HG02678 (cell line): ENCODE results near the gene OVCA2.
A peak's percentile ranks its signal among the peaks of the same experiment; 100 is the strongest.

Experiments
- ATAC-seq: cut with Tn5 transposase; IDR thresholded peaks from one replicate; pipeline ENCODE4 v1.9.1; 2021; ENCODE audit warnings: mild to moderate bottlenecking, moderate library complexity; ENCODE audit not compliant: unreplicated experiment

OVCA2 gene

DNA sequence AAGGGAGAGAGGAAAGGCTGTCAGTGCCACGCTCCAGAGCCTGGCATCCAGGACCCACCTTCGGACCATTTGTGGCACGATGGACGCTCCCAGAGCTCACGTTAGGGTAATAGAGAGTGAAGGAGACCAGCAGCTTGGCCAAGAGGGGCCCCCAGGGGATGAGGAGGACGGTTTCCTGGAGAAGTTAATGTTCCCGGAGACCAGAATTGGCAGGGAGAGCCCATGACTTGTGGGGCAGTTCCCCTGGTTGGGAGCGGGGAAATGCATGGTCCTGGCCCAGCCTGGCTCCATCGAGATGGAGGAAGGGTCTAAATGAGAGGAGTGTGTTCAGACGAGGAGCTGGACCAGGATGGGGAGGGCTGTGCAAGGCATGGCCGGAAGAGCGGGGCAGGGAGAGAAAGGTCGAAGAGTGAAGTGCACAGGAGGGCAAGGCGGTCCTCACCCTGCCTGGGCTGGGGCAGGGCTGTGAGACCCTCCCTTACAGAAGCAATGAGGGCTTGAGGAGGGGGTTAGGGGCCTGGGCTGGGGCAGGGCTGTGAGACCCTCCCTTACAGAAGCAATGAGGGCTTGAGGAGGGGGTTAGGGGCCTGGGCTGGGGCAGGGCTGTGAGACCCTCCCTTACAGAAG, 10.2 kb downstream of the OVCA2 start:
- no peak for ATAC-seq

DNA sequence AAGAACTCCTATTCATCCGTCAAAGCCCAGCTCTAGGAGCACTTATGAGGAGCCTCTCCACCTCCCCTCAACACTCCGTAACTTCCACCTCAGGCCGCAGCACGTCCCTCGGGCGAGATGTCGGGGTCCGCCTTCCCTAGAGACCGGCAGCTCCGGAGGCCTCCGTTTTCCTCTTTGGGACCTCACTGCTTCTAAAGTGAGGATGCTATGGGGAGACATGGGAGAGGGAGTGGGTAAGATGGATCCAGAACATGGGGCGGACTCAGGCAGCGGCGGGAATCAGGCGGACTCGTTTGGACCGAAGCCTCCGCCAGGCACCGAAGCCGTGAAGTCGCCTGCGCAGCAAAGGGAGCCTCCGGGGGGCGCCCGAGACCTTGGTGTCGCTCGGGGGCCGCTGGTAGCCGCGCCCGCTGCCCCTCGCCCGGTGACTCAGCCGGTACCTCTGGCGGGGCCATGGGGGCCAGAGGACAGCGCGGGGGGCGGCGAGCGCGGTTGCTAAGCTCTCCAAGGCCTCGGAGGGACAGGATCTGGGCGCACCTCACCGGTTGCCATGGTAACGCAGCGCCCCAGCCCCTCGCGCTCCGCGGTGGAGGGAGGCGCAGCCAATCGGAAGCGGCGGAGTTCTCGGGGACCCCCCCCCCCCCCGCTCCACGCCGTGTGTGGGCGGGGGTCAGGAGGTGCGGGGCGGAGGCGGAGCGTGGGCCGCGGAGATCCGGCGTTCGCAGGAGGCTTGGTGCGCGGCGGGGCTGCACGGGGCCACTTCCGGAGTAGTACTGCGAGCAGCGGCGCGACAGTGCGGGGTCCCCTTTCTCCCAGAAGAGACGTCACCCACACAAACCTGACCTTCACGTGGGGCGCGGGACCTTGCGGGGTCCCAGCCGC, 11.8 kb downstream of the OVCA2 start:
- no peak for ATAC-seq

DNA sequence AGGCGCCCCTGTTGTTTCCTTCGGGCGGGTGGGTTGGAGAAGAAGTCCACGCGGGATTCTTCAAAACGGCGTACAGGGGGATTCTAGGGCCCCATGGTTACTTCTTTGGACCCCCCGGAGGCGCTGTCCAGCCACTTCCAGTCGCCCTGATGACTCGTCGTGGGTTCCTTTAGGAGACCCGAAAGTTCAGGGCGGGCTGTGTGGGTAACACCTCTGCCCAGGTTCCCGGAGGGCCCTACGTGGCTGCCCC, 12.4 kb downstream of the OVCA2 start:
- no peak for ATAC-seq

DNA sequence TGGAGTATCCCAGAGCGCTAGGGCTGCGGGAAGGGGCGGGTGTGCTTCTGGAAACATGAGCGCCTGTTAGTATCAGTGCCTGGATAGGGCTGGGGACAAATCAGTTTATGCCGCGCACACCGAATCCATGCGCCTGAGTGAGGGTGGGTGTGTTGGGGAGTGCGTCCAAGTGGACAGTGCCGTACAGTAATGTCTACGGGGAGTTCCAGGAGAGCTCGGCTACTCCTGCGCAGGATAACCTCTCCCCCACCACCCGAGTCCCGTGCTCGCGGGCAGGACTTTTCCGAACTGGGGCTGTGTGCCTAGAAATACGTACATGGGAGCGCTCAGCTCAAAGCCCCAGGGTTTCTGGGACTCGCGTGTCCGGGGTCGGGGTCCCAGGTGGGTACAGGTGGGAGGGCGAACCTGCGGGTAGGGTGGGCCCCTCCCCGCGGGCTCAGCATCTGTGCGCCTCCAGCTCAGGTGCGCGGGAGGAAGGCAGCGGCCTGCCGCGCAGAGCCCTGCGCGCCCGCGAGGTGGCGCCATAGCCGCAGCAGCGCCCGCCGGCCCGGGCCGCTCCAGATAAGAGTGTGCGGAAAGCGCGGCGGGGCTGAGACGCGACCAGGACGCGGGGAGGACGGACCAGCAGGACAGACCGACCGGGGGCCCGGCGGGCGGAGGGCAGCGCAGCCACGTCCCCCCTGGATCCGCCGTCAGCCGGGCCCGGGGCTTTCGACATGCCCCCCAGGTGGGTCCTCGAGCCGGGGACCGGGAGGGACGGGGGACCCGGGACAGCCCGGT, 12.9 kb downstream of the OVCA2 start, which contains the start of gene HIC1:
HIC1 (plus strand) TSS at position 592 of the 780 bp plus-strand sequence. CDS start 1,588 bp downstream, outside the sequence.
- ATAC-seq = peak; percentile 30

DNA sequence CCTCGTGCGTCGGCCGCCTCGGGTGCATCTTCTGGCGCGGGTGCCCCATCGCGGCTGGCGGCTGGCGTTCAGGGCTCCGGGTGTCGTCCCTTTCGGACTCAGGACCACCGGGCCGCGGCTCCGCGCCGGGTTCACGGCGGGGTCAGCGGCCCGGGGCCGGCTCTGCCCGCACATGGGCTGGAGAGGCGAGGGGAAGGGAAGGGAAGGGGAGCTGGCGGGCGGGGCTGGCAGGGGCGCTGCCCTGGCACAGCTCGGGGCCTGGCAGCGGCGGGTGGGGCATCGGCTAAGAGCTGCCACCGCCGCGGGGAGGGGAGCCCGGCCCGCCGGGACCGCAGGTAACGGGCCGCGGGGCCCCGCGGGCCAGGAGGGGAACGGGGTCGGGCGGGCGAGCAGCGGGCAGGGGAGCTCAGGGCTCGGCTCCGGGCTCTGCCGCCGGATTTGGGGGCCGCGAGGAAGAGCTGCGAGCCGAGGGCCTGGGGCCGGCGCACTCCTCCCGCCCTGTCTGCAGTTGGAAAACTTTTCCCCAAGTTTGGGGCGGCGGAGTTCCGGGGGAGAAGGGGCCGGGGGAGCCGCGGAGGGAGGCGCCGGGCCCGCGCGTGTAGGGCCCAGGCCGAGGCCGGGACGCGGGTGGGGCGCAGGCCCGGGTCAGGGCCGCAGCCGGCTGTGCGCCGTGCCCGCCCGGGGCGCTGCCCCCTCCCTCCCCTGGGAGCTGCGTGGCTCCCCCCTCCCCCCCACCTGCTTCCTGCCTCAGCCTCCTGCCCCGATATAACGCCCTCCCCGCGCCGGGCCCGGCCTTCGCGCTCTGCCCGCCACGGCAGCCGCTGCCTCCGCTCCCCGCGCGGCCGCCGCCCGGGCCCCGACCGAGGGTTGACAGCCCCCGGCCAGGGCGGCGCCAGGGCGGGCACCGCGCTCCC, 13.7 kb downstream of the OVCA2 start:
- ATAC-seq = no peak

DNA sequence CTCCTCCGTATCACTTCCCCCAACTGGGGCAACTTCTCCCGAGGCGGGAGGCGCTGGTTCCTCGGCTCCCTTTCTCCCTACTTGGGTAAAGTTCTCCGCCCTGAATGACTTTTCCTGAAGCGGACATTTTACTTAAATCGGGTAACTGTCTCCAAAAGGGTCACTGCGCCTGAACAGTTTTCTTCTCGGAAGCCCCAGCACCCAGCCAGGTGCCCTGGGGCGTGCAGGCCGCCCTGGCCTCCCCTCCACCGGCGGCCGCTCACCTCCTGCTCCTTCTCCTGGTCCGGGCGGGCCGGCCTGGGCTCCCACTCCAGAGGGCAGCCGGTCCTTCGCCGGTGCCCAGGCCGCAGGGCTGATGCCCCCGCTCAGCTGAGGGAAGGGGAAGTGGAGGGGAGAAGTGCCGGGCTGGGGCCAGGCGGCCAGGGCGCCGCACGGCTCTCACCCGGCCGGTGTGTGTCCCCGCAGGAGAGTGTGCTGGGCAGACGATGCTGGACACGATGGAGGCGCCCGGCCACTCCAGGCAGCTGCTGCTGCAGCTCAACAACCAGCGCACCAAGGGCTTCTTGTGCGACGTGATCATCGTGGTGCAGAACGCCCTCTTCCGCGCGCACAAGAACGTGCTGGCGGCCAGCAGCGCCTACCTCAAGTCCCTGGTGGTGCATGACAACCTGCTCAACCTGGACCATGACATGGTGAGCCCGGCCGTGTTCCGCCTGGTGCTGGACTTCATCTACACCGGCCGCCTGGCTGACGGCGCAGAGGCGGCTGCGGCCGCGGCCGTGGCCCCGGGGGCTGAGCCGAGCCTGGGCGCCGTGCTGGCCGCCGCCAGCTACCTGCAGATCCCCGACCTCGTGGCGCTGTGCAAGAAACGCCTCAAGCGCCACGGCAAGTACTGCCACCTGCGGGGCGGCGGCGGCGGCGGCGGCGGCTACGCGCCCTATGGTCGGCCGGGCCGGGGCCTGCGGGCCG, 14.7 kb downstream of the OVCA2 start:
- no peak for ATAC-seq

DNA sequence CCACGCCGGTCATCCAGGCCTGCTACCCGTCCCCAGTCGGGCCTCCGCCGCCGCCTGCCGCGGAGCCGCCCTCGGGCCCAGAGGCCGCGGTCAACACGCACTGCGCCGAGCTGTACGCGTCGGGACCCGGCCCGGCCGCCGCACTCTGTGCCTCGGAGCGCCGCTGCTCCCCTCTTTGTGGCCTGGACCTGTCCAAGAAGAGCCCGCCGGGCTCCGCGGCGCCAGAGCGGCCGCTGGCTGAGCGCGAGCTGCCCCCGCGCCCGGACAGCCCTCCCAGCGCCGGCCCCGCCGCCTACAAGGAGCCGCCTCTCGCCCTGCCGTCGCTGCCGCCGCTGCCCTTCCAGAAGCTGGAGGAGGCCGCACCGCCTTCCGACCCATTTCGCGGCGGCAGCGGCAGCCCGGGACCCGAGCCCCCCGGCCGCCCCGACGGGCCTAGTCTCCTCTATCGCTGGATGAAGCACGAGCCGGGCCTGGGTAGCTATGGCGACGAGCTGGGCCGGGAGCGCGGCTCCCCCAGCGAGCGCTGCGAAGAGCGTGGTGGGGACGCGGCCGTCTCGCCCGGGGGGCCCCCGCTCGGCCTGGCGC, 15.4 kb downstream of the OVCA2 start:
- ATAC-seq = no peak

DNA sequence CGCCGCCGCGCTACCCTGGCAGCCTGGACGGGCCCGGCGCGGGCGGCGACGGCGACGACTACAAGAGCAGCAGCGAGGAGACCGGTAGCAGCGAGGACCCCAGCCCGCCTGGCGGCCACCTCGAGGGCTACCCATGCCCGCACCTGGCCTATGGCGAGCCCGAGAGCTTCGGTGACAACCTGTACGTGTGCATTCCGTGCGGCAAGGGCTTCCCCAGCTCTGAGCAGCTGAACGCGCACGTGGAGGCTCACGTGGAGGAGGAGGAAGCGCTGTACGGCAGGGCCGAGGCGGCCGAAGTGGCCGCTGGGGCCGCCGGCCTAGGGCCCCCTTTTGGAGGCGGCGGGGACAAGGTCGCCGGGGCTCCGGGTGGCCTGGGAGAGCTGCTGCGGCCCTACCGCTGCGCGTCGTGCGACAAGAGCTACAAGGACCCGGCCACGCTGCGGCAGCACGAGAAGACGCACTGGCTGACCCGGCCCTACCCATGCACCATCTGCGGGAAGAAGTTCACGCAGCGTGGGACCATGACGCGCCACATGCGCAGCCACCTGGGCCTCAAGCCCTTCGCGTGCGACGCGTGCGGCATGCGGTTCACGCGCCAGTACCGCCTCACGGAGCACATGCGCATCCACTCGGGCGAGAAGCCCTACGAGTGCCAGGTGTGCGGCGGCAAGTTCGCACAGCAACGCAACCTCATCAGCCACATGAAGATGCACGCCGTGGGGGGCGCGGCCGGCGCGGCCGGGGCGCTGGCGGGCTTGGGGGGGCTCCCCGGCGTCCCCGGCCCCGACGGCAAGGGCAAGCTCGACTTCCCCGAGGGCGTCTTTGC, 16.2 kb downstream of the OVCA2 start:
- no peak for ATAC-seq

DNA sequence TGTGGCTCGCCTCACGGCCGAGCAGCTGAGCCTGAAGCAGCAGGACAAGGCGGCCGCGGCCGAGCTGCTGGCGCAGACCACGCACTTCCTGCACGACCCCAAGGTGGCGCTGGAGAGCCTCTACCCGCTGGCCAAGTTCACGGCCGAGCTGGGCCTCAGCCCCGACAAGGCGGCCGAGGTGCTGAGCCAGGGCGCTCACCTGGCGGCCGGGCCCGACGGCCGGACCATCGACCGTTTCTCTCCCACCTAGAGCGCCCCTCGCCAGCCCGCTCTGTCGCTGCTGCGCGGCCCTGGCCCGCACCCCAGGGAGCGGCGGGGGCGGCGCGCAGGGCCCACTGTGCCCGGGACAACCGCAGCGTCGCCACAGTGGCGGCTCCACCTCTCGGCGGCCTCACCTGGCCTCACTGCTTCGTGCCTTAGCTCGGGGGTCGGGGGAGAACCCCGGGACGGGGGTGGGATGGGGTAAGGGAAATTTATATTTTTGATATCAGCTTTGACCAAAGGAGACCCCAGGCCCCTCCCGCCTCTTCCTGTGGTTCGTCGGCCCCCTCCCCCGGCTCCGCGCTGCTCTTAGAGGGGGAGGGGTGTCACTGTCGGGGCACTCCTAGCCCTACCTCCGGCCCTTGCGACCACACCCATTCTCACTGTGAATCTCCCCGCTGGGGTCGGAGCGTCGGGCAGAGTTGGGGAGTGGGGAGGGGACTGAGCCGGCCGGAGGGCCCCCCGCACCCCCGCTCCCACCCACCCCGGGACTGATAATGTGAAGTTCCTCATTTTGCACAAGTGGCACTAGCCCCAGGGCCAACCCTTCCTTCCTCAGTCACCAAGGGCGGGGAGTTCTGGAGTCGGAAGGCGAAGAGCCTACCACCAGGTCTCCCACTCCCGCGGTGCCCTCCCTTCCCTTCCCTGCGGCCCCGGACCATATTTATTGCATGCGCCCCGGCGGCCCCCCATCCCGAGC, 17.0 kb downstream of the OVCA2 start:
- peak; percentile 23 for ATAC-seq

DNA sequence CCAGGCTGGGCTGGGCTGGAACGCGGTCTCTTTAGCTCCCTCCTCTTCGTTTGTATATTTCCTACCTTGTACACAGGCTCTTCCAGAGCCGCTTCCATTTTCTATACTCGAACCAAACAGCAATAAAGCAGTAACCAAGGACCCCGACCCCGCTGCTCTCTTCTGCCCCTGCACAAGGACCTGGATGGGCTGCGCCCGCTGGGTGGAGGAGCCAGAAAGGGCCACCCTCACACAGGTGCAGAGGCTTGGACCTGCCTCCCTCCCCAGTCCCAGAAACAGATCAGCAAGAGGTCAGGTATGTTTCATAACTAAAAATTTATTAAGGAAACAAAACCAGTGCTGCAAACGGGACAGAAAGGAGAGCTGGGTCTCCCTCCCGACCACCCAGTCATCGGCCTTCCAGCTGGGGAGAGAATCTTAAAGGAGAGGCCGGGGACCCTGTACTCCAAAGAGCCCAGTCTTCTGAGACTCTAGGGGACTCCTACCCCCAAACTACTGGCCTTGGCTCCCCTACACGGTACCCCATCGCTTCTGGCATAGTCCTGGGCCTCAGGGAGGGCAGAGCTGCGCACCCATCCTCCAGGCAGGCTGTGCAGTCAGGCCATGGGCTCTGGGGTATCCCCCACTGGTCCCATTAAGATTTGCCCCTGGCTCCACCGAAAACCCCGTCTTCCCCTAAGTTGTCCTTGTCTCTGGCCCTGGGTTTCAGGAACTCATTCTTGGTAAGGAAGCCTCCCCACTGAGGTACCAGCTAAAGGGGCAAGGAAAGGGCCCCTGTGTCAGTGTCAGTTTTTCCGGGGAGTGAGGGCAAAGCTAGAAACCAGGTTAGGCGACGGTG, 17.9 kb downstream of the OVCA2 start:
- no peak for ATAC-seq

DNA sequence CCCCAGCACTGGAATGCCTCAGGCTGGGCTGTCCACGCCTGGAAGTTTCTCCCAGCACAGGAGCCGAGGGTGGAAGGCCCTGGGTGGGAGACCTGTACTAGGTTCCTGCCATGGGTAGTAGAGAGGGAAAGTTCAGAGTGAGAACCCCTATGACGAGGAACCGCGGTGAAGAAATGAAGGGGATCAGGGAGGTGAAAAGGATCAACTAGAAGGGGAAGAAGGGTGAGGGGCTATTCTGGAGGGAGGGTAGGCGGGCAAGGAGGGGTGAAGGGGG, 18.5 kb downstream of the OVCA2 start:
- no peak for ATAC-seq

DNA sequence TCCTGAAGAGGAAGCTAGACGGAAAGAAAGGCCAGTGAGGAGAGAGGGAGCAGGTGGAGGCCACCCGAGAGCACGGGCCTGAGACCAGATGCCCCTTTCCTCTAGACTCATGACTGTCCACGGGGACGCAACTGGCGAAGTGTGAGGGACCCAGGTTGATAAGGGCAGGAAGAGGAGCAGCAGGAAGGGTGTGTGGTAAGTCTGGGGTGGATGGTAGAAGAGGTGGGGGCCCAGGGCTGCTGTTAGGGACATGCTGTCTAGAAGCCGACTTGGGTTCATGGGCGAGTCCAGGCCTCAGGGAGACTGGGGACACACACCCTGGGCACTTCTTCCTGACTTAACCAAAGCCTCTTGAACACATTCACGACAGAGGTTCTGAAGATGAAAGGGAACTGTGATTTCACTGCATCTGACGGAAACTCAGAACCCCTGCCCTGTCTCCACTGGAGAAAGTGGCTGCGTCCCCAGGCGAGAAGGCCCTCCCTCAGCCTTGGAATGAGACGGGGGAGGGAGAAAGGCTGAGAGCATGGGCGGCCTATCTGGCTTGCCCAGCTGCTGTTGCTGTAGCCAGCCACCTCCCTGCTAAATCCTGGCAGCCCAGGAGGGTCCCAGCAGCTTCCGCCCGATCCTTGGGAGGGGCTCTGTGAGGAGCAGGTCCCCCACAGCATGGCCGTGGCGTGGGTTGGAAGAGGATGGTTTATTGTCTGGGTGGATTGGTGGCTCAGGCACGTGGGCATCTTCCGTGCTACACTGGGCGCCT, 19.0 kb downstream of the OVCA2 start:
- no peak for ATAC-seq

DNA sequence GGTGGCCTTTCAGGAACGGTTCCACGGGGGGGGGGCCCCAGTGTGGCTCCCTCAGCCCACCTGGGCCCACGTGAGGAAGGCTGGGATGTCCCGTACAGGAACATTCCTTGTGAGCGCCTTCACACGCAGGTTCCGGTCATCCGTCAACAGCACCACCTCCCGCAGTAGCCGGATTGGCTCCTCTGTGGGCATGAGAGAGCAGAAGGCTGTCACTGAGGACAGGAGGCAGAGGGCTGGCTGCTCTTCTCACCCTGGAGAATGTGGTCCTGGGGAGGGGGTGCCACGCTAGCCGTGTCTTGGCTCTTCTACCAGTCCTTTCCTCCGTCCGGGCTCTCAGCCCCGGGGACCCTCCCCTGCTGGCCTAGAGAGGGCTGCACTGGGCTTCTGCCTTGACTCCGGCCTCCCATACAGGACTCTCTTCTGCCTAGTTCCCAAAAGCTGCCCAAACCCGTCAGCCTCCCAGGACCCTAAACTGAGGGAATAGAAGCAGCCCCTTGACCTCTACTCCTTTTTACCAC, 19.7 kb downstream of the OVCA2 start:
- ATAC-seq = no peak

DNA sequence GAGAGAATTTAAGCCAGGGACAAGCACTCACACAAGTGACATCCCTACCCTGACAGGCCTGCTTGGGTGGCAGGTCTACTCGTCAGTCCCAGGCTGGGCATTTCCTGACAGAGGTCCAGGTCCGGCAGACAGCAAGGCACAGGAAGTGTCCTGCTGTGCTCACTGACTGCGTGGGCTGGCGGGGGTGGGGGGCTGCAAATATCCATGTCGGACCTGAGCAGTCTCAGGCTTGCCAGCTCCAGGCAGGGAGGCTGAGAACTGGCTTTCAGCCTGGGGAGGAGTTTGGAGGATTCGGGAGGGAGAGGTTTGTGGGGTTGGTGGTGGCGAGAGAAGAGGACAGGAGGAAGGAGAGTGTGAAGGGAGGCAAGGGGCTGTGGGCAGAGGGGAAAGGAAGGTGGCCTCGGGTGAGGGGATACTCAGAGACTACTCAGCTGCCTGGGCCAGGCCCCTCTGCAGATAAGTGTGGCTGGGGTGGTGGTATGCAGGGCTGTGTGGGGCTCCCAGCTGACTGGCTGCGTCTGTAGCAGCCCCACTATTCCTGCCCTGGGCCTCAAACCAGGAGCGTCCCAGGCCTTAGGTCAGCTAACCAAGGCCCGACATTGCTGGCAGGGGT, 20.9 kb downstream of the OVCA2 start:
- ATAC-seq = no peak
